HepG2 (cell line): ENCODE data around the gene CDS1.

Experiments used
- ATF2 ChIP-seq: sonication (generic); formaldehyde crosslinking; IDR thresholded peaks from 2 replicates; pipeline ENCODE4 v1.4.0; 2020; ENCODE audit warnings: missing genetic modification reagents
- GFI1 ChIP-seq: sonication (generic); formaldehyde crosslinking; IDR thresholded peaks from 2 replicates; pipeline ENCODE4 v1.5.0; 2020; ENCODE audit warnings: missing genetic modification reagents, mild to moderate bottlenecking, borderline replicate concordance
- POLR2AphosphoS5 ChIP-seq: IDR thresholded peaks from 2 replicates; pipeline ENCODE4 v1.6.1; 2012; ENCODE audit warnings: low read depth, low read length
- SRF ChIP-seq: IDR thresholded peaks from 2 replicates; pipeline ENCODE4 v1.6.1; 2011; ENCODE audit warnings: mild to moderate bottlenecking, low read depth, low read length, moderate library complexity
- ZFP82 ChIP-seq: sonication (generic); formaldehyde crosslinking; IDR thresholded peaks from 2 replicates; pipeline ENCODE4 v1.5.1; 2020; ENCODE audit warnings: mild to moderate bottlenecking, missing genetic modification reagents, borderline replicate concordance
- ZNF407 ChIP-seq: sonication (generic); formaldehyde crosslinking; IDR thresholded peaks from one replicate; pipeline ENCODE4 v1.5.1; 2020; ENCODE audit warnings: mild to moderate bottlenecking, missing genetic modification reagents; ENCODE audit errors: not compliant biosample characterization
- TF ChIP-seq, protein P1 (sequence below): sonication (generic); formaldehyde crosslinking; IDR thresholded peaks from 2 replicates; pipeline ENCODE4 v1.5.0; 2020; ENCODE audit warnings: mild to moderate bottlenecking, missing genetic modification reagents, moderate library complexity

- TF ChIP-seq, protein P1, sequence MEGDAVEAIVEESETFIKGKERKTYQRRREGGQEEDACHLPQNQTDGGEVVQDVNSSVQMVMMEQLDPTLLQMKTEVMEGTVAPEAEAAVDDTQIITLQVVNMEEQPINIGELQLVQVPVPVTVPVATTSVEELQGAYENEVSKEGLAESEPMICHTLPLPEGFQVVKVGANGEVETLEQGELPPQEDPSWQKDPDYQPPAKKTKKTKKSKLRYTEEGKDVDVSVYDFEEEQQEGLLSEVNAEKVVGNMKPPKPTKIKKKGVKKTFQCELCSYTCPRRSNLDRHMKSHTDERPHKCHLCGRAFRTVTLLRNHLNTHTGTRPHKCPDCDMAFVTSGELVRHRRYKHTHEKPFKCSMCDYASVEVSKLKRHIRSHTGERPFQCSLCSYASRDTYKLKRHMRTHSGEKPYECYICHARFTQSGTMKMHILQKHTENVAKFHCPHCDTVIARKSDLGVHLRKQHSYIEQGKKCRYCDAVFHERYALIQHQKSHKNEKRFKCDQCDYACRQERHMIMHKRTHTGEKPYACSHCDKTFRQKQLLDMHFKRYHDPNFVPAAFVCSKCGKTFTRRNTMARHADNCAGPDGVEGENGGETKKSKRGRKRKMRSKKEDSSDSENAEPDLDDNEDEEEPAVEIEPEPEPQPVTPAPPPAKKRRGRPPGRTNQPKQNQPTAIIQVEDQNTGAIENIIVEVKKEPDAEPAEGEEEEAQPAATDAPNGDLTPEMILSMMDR (CRISPR knock-in tag) = no peak
- TF ChIP-seq POLR2AphosphoS5 (no peak), ZFP82 (CRISPR knock-in tag) (no peak), GFI1 (CRISPR knock-in tag) (no peak), SRF (no peak), ZNF407 (CRISPR knock-in tag) (no peak), ATF2 (CRISPR knock-in tag) (no peak)
Measured at GRCh38 chr4:84684361-84684760, 101.4 kb downstream of the CDS1 start.
